Smooth muscle cell (in vitro differentiated cells): ENCODE results near the gene CLEC12A. TPM values are rescaled to one million over a fixed set of nuclear protein-coding genes. Genes with fewer than 3 reads are reported as not detected.

Experiments
- DNase-seq: peaks from one replicate; lab custom pipeline; 2025; ENCODE audit not compliant: unreplicated experiment; lab: John Stamatoyannopoulos, UW
- H2AFZ ChIP-seq: fragments of 200-600 bp; sonication (generic); 2 replicates; pipeline ENCODE4 v1.6.0; 2016; ENCODE audit warnings: antibody characterized with exemption, low read depth, mild to moderate bottlenecking
- H3F3A ChIP-seq: fragments of 200-600 bp; sonication (generic); 2 replicates; pipeline ENCODE4 v1.6.0; 2017; ENCODE audit warnings: antibody characterized with exemption, low read depth
- H3K27ac ChIP-seq: fragments of 200-600 bp; sonication (generic); 2 replicates; pipeline ENCODE4 v1.5.1; 2016; ENCODE audit warnings: low read depth, mild to moderate bottlenecking
- H3K27me3 ChIP-seq: fragments of 200-600 bp; sonication (generic); 2 replicates; pipeline ENCODE4 v1.6.1; 2016; ENCODE audit warnings: low read depth, mild to moderate bottlenecking
- H3K36me3 ChIP-seq: fragments of 200-600 bp; sonication (generic); 2 replicates; pipeline ENCODE4 v1.5.1; 2016; ENCODE audit warnings: low read depth
- H3K4me1 ChIP-seq: fragments of 200-600 bp; sonication (generic); 2 replicates; pipeline ENCODE4 v1.5.1; 2016; ENCODE audit warnings: low read depth
- H3K4me2 ChIP-seq: fragments of 200-600 bp; sonication (generic); 2 replicates; pipeline ENCODE4 v1.6.0; 2016; ENCODE audit warnings: mild to moderate bottlenecking
- H3K4me3 ChIP-seq: fragments of 200-600 bp; sonication (generic); 2 replicates; pipeline ENCODE4 v1.5.1; 2016; ENCODE audit warnings: mild to moderate bottlenecking
- H3K79me2 ChIP-seq: fragments of 200-600 bp; sonication (generic); 2 replicates; pipeline ENCODE4 v1.6.0; 2016; ENCODE audit warnings: low read depth, mild to moderate bottlenecking
- H3K9ac ChIP-seq: fragments of 200-600 bp; sonication (generic); 2 replicates; pipeline ENCODE4 v1.6.0; 2016; ENCODE audit warnings: low read depth
- H3K9me3 ChIP-seq: fragments of 200-600 bp; sonication (generic); replicated peaks from 2 replicates; pipeline ENCODE4 v1.5.1; 2016; ENCODE audit warnings: low read depth
- H4K20me1 ChIP-seq: fragments of 200-600 bp; sonication (generic); 2 replicates; pipeline ENCODE4 v1.6.0; 2016; ENCODE audit warnings: low read depth
- CTCF ChIP-seq: fragments of 200-600 bp; sonication (generic); IDR thresholded peaks from 2 replicates; pipeline ENCODE4 v1.5.1; 2017; ENCODE audit warnings: borderline replicate concordance, mild to moderate bottlenecking, antibody characterized with exemption; ENCODE audit not compliant: insufficient read depth, poor library complexity, severe bottlenecking
- WGBS: methylation state at CpG from one replicate; pipeline ENCODE4 v1.1.7; 2016; ENCODE audit warnings: low lambda C conversion rate; 5-methylcytosine and 5-hydroxymethylcytosine counted together
- polyA plus RNA-seq: library from polyadenylated mRNA; unstranded; fragments of >200 nt; fragmentation: Nextera tagmentation; extraction: Ambion mirVana; gene quantifications from 2 replicates; pipeline ENCODE4 v1.2.1, GENCODE V29; 2016
- total RNA-seq: library from RNA; depleted of rRNA; stranded (reverse); fragments of >200 nt; gene quantifications from 2 replicates; pipeline ENCODE4 v1.2.3, GENCODE V29; 2014

The CLEC12A gene
- total and polyA plus RNA-seq, 2 experiments from 2014 or later, result 0.40 to 1.2 TPM

GRCh38 chr12:10027311-10027710 is 56.1 kb downstream of the CLEC12A start:
- peak overlapping the region; percentile 59 for H3K9ac ChIP-seq

DNA sequence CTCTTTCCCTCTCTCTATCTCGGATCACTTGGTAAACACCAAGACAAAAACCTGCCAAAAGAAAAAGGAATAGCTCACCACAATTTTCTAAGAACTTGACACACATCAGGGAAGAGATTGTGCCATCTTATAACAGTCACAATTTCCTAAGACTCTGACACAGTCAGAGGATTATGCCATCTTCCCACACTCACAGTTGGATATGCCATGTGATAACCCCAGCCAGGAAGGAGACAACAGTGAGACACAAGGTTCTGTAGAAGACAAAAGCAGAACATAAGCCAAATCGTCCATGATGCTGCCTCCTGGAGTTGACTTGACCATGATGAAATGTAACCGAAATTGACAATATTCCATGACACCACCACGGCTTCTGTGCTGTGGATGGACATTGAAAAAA is 56.5 kb downstream of the CLEC12A start:
- no peaks in the 10 kb centered on the region for H3K9me3 ChIP-seq
- peak overlapping the region; percentile 31 for H3K4me2 ChIP-seq
- no peaks in the 10 kb centered on the region for H3K4me1 ChIP-seq
- no peaks in the 10 kb centered on the region for H3K36me3 ChIP-seq
- H3K4me3 ChIP-seq, result no peak overlapping the region
- WGBS, result 70% methylated on average over 4 of the region's 4 CpGs
- no peak for TF ChIP-seq CTCF
- no peaks in the 10 kb centered on the region for H4K20me1 ChIP-seq
- peak overlapping the region; percentile 81 for H2AFZ ChIP-seq
- H3K27me3 ChIP-seq, result no peaks in the 10 kb centered on the region
- peak overlapping the region; percentile 78 for H3K27ac ChIP-seq
- no peak for DNase-seq
- H3K9ac ChIP-seq, result peak overlapping the region; percentile 59
- no peaks in the 10 kb centered on the region for H3F3A ChIP-seq
- H3K79me2 ChIP-seq, result no peaks in the 10 kb centered on the region

More at GRCh38 chr12:10027311-10027710, 56.1 kb downstream of the CLEC12A start:
- 68% methylated on average over 3 of the region's 3 CpGs for WGBS
- Histone ChIP-seq H3K27ac (peak overlapping the region; percentile 78), H3K4me1 (no peaks in the 10 kb centered on the region), H4K20me1 (no peaks in the 10 kb centered on the region), H3K9me3 (no peaks in the 10 kb centered on the region), H3K79me2 (no peaks in the 10 kb centered on the region), H3K4me3 (no peak overlapping the region), H3K27me3 (no peaks in the 10 kb centered on the region), H3F3A (no peaks in the 10 kb centered on the region), H2AFZ (peak overlapping the region; percentile 81), H3K36me3 (no peaks in the 10 kb centered on the region), H3K4me2 (peak overlapping the region; percentile 31)
- TF ChIP-seq CTCF, result no peak
- DNase-seq, result no peak

- no peak within 1 kb of the TSS for H3K4me3 ChIP-seq
- TF ChIP-seq CTCF, result no peak
- no peak within 1 kb of the TSS for H3K4me2 ChIP-seq
- H3K27ac ChIP-seq, result peak within 1 kb of the TSS; percentile 60
- peak within 1 kb of the TSS; percentile 17 for H3K9ac ChIP-seq
- no peak for DNase-seq
- H3K36me3 ChIP-seq, result no peaks in the 10 kb centered on the region
- no peaks in the 10 kb centered on the region for H3K4me1 ChIP-seq
- no peak within 1 kb of the TSS for H2AFZ ChIP-seq
- WGBS, result 98% methylated on average over 14 of the region's 14 CpGs
- no peaks in the 10 kb centered on the region for H3K27me3 ChIP-seq
- H3K79me2 ChIP-seq, result no peaks in the 10 kb centered on the region
- H3K9me3 ChIP-seq, result no peaks in the 10 kb centered on the region
- H4K20me1 ChIP-seq, result no peaks in the 10 kb centered on the region
- H3F3A ChIP-seq, result no peaks in the 10 kb centered on the region
These were observed 59.2 kb downstream of the CLEC12A start, which contains the start of gene CLEC9A for GRCh38 chr12:10030446-10030845. CLEC9A (plus strand) TSS chr12:10030682; CDS start chr12:10052688, 22,006 bp downstream.

GRCh38 chr12:10031321-10031720 is 60.1 kb downstream of the CLEC12A start:
- WGBS, result 44% methylated on average over 4 of the region's 4 CpGs
- no peaks in the 10 kb centered on the region for H3K27me3 ChIP-seq
- no peaks in the 10 kb centered on the region for H3K4me1 ChIP-seq
- no peak for DNase-seq
- no peak overlapping the region for H3K4me2 ChIP-seq
- no peaks in the 10 kb centered on the region for H3K9me3 ChIP-seq
- H3K27ac ChIP-seq, result peak overlapping the region; percentile 60
- H4K20me1 ChIP-seq, result no peaks in the 10 kb centered on the region
- H3K4me3 ChIP-seq, result no peak overlapping the region
- H3F3A ChIP-seq, result no peaks in the 10 kb centered on the region
- no peaks in the 10 kb centered on the region for H3K79me2 ChIP-seq
- H3K36me3 ChIP-seq, result no peaks in the 10 kb centered on the region
- no peak overlapping the region for H2AFZ ChIP-seq
- H3K9ac ChIP-seq, result peak overlapping the region; percentile 17
- TF ChIP-seq CTCF, result no peak
